DND-41 (cell line): ENCODE data around the gene SLC12A8.

ENCODE experiments used
- ATAC-seq: fragments of 200-7000 bp; cut with Tn5 transposase; 3 replicates; pipeline ENCODE4 v1.9.1; 2021; ENCODE audit warnings: low read depth; ENCODE audit not compliant: insufficient read depth
- DNase-seq: peaks from one replicate; pipeline ENCODE4 v3.0.0-alpha.2; 2020
- H2AFZ ChIP-seq: 2 replicates; pipeline ENCODE4 v1.6.0; 2012; ENCODE audit warnings: low read depth, low read length
- H3K27ac ChIP-seq: 2 replicates; pipeline ENCODE4 v1.5.1; 2012; ENCODE audit warnings: low read length, inconsistent platforms
- H3K27me3 ChIP-seq: fragments of 200-600 bp; sonication (generic); 2 replicates; pipeline ENCODE4 v1.6.0; 2012; ENCODE audit warnings: low read length, mild to moderate bottlenecking, inconsistent platforms; ENCODE audit not compliant: insufficient read depth, poor library complexity
- H3K36me3 ChIP-seq: 2 replicates; pipeline ENCODE4 v1.5.1; 2012; ENCODE audit warnings: low read length, inconsistent platforms; ENCODE audit not compliant: insufficient read depth
- H3K4me1 ChIP-seq: 2 replicates; pipeline ENCODE4 v1.5.1; 2012; ENCODE audit warnings: mild to moderate bottlenecking, low read length; ENCODE audit not compliant: insufficient read depth
- H3K4me2 ChIP-seq: 2 replicates; pipeline ENCODE4 v1.6.0; 2012; ENCODE audit warnings: mild to moderate bottlenecking, moderate library complexity, low read length, inconsistent platforms; ENCODE audit not compliant: insufficient read depth
- H3K4me3 ChIP-seq, 2 experiments: fragments of 200-600 bp in 1 of 2; shearing (Covaris generic) in 1 of 2; 2 replicates each; pipeline ENCODE4 v1.5.1; 2012 to 2016; ENCODE audit warnings: inconsistent platforms in 2 of 2, low read length in 2 of 2, mild to moderate bottlenecking in 2 of 2, low read depth in 1 of 2, moderate library complexity in 1 of 2
- H3K79me2 ChIP-seq: 2 replicates; pipeline ENCODE4 v1.6.0; 2012; ENCODE audit warnings: low read length, inconsistent platforms; ENCODE audit not compliant: insufficient read depth
- H3K9ac ChIP-seq: 2 replicates; pipeline ENCODE4 v1.6.0; 2012; ENCODE audit warnings: low read depth, mild to moderate bottlenecking, inconsistent platforms, low read length, moderate library complexity
- H3K9me3 ChIP-seq: 2 replicates; pipeline ENCODE4 v1.5.1; 2012; ENCODE audit warnings: low read length, moderate library complexity, mild to moderate bottlenecking, inconsistent platforms; ENCODE audit not compliant: insufficient read depth, severe bottlenecking
- H4K20me1 ChIP-seq: 2 replicates; pipeline ENCODE4 v1.6.0; 2012; ENCODE audit warnings: low read length; ENCODE audit not compliant: insufficient read depth
- CTCF ChIP-seq: IDR thresholded peaks from 2 replicates; pipeline ENCODE4 v1.5.1; 2012; ENCODE audit warnings: borderline replicate concordance, low read length, moderate library complexity, mild to moderate bottlenecking; ENCODE audit not compliant: poor library complexity, severe bottlenecking; ENCODE audit errors: extremely low read depth
- EZH2 ChIP-seq: IDR thresholded peaks from 3 replicates; pipeline ENCODE4 v1.6.1; 2012; ENCODE audit warnings: borderline replicate concordance, low read depth, mild to moderate bottlenecking, moderate library complexity, low read length, inconsistent platforms; ENCODE audit not compliant: severe bottlenecking

Gene SLC12A8

DNA sequence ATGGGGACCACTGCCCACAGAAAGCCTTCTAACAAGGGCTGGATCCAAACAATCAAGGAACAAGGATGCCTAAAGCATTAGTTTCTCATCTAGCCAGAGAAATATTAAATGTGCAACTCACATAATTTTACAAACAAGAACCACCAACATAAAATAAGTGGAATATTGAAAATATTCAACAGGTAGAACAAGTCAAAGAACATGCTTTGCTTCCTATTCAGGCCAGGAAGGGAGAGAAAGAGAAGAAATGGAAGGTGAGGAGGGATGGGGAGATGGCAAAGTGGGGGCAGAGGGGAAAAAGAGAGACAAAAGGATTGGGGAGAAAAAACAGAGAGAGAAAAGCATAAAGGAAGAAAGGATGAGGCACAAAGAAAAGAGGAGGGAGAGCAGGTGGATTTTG, 63.1 kb downstream of the SLC12A8 start:
- no peaks in the 10 kb centered on the region for H3K27me3 ChIP-seq
- no peak overlapping the region for H3K9ac ChIP-seq
- no peaks in the 10 kb centered on the region for H3K9me3 ChIP-seq
- H4K20me1 ChIP-seq = no peaks in the 10 kb centered on the region
- no peaks in the 10 kb centered on the region for H3K36me3 ChIP-seq
- TF ChIP-seq EZH2 (no peak), CTCF (no peak)
- no peaks in the 10 kb centered on the region for H3K4me1 ChIP-seq
- H3K4me3 ChIP-seq = no peak overlapping the region
- ATAC-seq (no peak), DNase-seq (no peak)
- no peaks in the 10 kb centered on the region for H3K79me2 ChIP-seq
- no peak overlapping the region for H3K27ac ChIP-seq
- H3K4me2 ChIP-seq = no peak overlapping the region
- no peak overlapping the region for H2AFZ ChIP-seq

- no peaks in the 10 kb centered on the region for H3K79me2 ChIP-seq
- no peak overlapping the region for H3K27ac ChIP-seq
- H4K20me1 ChIP-seq = no peaks in the 10 kb centered on the region
- H3K4me1 ChIP-seq = no peaks in the 10 kb centered on the region
- H3K9me3 ChIP-seq = no peaks in the 10 kb centered on the region
- ATAC-seq (no peak), DNase-seq (no peak)
- no peaks in the 10 kb centered on the region for H3K36me3 ChIP-seq
- TF ChIP-seq EZH2 (no peak), CTCF (no peak)
- no peak overlapping the region for H3K4me2 ChIP-seq
- no peak overlapping the region for H3K4me3 ChIP-seq
- H2AFZ ChIP-seq = no peak overlapping the region
- no peak overlapping the region for H3K9ac ChIP-seq
- H3K27me3 ChIP-seq = no peaks in the 10 kb centered on the region
These were observed 63.7 kb downstream of the SLC12A8 start for GRCh38 chr3:125148836-125149235.

DNA sequence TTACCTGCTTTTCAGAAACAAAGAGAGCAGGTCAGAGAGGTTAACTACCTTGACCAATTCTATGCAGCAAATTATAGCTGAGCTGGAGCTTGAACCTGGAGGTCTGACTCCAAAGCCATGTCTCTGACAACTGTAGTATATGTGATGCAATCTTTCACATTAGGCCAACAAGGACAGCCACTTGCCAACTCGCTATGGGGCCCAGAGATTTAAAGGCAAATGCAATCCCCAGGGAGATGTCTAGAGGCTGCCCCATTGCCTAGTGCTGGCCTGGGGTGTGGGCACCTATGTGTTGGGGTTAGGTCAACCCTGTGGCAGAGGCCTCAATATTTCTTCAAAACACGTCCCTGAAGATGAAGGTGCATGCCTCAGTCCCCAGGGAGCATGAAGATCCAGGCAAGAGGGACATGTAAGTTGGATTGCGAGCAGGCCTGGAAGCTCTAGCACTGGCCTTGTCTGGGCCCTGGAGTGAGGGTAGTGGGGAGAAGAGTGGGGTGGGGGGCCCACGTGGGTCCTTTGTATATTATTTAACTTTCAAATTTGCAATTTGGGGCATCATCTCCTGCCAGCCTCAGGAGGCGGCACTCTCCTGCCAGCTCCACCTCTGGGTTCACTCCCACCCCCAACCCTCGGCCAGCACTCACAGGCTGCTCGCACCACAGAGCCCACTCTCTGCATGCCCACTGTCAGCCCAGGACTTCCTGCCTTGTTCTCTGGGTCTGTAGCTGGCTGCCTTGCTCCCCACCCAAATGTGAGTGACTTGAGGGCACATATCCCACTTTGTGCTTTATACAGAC, 64.3 kb downstream of the SLC12A8 start:
- H3K4me2 ChIP-seq = no peak overlapping the region
- H3K36me3 ChIP-seq = no peaks in the 10 kb centered on the region
- DNase-seq (no peak), ATAC-seq (no peak)
- H3K4me3 ChIP-seq = no peak overlapping the region
- no peak overlapping the region for H3K9ac ChIP-seq
- no peaks in the 10 kb centered on the region for H3K79me2 ChIP-seq
- TF ChIP-seq EZH2 (no peak), CTCF (no peak)
- H3K27ac ChIP-seq = no peak overlapping the region
- no peak overlapping the region for H2AFZ ChIP-seq
- H3K9me3 ChIP-seq = no peaks in the 10 kb centered on the region
- H4K20me1 ChIP-seq = no peaks in the 10 kb centered on the region
- H3K27me3 ChIP-seq = no peaks in the 10 kb centered on the region
- no peaks in the 10 kb centered on the region for H3K4me1 ChIP-seq
